ENCODE data around the gene LTF.

LTF gene

DNA sequence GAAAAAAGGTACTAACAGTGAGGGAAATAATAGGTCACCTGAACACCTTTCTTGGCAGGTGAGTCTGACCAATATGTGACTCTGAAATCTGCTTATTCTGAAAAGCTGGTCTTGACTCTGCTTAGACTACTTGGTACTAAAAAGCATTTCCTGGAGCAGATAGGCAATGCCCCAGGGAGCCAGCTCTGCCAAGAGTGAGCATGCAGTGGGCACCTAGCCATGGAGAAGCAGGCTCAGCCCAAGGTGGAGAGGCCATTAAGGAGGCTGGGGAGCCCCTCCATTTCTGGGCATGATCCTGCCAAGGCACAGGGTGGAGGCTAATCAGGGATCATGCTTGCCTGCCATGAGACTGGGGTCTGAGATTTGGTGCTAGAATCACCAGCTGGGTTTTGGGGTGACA is 1.6 kb upstream of the LTF start:
- TF ChIP-seq, protein P1, sequence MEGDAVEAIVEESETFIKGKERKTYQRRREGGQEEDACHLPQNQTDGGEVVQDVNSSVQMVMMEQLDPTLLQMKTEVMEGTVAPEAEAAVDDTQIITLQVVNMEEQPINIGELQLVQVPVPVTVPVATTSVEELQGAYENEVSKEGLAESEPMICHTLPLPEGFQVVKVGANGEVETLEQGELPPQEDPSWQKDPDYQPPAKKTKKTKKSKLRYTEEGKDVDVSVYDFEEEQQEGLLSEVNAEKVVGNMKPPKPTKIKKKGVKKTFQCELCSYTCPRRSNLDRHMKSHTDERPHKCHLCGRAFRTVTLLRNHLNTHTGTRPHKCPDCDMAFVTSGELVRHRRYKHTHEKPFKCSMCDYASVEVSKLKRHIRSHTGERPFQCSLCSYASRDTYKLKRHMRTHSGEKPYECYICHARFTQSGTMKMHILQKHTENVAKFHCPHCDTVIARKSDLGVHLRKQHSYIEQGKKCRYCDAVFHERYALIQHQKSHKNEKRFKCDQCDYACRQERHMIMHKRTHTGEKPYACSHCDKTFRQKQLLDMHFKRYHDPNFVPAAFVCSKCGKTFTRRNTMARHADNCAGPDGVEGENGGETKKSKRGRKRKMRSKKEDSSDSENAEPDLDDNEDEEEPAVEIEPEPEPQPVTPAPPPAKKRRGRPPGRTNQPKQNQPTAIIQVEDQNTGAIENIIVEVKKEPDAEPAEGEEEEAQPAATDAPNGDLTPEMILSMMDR (IDR thresholded peaks at IDR 0.05), result no peak
- intact Hi-C loops (cut with DNase I; ENCODE audit: low total_unique reads), result no loop called here
- Histone ChIP-seq H3K4me1 (peaks cover 0 to 8% (median 4%) of the 10 kb centered on the region in 4 donors), H3K27ac (no peak overlapping the region), H3K9me3 (no peaks in the 10 kb centered on the region), H3K36me3 (no peaks in the 10 kb centered on the region), H3K4me3 (no peak overlapping the region), H3K27me3 (peaks cover 0 to 35% of the 10 kb centered on the region in 2 donors)
- no peak for DNase-seq

DNA sequence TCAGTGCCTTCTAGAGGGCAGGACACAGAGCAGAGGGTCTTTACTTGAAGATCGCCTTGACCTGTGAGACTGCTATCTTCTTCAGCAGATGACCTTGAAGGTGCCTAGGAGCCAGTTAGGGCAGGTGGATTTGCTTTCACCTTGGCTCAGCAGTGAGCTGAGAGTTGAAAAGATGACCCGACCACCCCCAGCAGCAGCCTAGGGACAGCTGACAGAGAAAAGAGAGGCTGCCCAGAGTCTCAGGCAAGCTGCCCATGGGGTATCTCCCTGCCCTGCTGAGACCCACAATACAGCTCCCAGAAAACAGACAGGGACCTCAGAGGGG is 453 bp upstream of the LTF start:
- no peaks in the 10 kb centered on the region for H3K36me3 ChIP-seq
- H3K4me3 ChIP-seq, result no peak overlapping the region
- intact Hi-C loops (cut with DNase I; ENCODE audit: low total_unique reads), result no loop called here
- peaks cover 0 to 8% (median 4%) of the 10 kb centered on the region in 4 donors for H3K4me1 ChIP-seq
- TF ChIP-seq, protein P1 (IDR thresholded peaks at IDR 0.05), result no peak
- H3K9me3 ChIP-seq, result no peaks in the 10 kb centered on the region
- DNase-seq, result no peak
- peaks cover 0 to 35% of the 10 kb centered on the region in 2 donors for H3K27me3 ChIP-seq
- no peak overlapping the region for H3K27ac ChIP-seq

DNA sequence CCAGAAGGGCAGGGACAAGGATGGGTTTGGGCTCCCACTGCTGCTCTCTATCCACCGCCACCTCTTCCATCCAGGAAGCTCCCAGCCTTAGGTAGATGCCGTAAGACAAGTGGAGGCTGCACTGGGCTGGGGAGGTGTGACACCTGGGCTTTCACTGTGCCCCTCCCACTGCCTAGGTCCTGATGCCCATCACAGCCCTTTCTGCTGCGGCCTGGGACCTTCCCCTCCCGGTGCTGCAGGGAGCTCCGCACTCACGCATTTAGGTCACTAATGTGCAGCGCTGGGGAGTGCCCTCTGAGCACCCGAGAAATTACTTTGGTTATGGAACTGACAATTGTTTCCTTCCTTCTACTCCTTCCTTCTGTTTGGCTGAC is 850 bp downstream of the LTF start:
- H3K9me3 ChIP-seq, result no peaks in the 10 kb centered on the region
- H3K4me3 ChIP-seq, result no peak overlapping the region
- peaks cover 0 to 40% of the 10 kb centered on the region in 2 donors for H3K27me3 ChIP-seq
- peaks cover 0 to 8% (median 4%) of the 10 kb centered on the region in 4 donors for H3K4me1 ChIP-seq
- DNase-seq, result no peak
- no peaks in the 10 kb centered on the region for H3K36me3 ChIP-seq
- H3K27ac ChIP-seq, result no peak overlapping the region
- intact Hi-C loops (cut with DNase I; ENCODE audit: low total_unique reads), result no loop called here
- TF ChIP-seq, protein P1 (IDR thresholded peaks at IDR 0.05), result no peak

DNA sequence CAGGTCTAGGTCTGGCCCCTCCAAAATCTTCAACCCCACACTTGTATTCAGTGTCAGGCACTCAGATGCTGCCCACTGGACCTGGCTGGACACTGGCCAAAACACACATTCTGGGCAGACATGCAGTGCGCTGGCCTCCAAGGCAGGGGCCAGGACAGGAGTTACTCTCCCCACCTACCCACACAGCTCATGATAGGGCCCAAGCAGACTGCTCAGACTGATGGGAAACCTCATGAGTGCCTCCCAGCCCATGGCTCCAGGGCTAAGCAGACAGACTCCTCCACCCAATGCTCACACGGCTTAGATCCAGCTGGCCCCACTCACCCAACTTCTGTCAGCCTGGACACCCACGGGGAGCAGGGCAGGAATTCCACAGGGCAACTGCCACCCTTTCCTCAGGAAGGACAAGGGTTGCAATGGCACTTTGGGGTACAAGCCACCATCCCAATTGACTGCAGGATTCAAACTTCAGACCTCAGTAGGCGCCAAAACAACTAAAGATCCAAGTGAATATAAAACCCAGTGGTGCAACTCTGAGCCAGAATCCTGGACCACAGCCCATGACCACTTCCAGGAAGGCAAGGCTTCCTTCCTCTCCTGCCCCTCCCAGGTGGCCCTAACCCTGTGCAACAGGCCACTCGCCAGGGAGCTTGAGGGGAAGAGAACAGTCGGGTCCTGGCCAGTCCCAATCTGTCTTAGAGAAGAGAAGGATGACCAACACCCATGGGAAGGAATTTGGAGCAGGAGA is 1.4 kb downstream of the LTF start:
- H3K27me3 ChIP-seq, result peaks cover 0 to 40% of the 10 kb centered on the region in 2 donors
- intact Hi-C loops (cut with DNase I; ENCODE audit: low total_unique reads), result no loop called here
- H3K9me3 ChIP-seq, result no peaks in the 10 kb centered on the region
- H3K27ac ChIP-seq, result no peak overlapping the region
- TF ChIP-seq, protein P1 (IDR thresholded peaks at IDR 0.05), result no peak
- no peak for DNase-seq
- peaks cover 0 to 8% (median 4%) of the 10 kb centered on the region in 4 donors for H3K4me1 ChIP-seq
- H3K36me3 ChIP-seq, result no peaks in the 10 kb centered on the region
- no peak overlapping the region for H3K4me3 ChIP-seq

DNA sequence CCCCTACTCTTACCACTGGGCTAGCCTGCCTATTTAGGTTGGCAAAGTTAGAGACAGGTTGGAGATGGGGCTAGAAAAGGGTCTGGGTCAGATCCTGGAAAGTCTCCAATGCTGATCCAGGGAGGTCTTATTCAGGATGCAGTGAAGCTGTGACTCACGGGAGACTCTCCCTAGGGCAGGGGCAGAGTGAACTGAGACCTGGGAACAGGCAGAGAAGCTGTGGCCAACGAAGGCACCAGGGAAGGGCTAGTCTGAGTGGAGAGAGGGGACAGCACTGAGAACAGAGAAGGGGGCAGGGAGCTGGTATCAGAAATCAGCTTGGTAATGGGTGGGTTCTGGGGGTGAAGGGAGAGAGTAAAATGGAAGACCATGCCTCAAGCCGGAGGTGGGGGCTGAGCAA is 2.2 kb downstream of the LTF start:
- Histone ChIP-seq H3K9me3 (no peaks in the 10 kb centered on the region), H3K36me3 (no peaks in the 10 kb centered on the region), H3K27me3 (peaks cover 0 to 40% of the 10 kb centered on the region in 2 donors), H3K27ac (no peak overlapping the region), H3K4me3 (no peak overlapping the region), H3K4me1 (peaks cover 0 to 8% (median 4%) of the 10 kb centered on the region in 4 donors)
- intact Hi-C loops (cut with DNase I; ENCODE audit: low total_unique reads), result no loop called here
- DNase-seq, result no peak
- TF ChIP-seq, protein P1 (IDR thresholded peaks at IDR 0.05), result no peak
